ENCODE results near the gene NFASC. TPM values are rescaled to one million over a fixed set of nuclear protein-coding genes. Genes with fewer than 3 reads are reported as not detected.

NFASC gene
- total RNA-seq, 2 donors from 2014 or later = 0.21 to 0.65 TPM

DNA sequence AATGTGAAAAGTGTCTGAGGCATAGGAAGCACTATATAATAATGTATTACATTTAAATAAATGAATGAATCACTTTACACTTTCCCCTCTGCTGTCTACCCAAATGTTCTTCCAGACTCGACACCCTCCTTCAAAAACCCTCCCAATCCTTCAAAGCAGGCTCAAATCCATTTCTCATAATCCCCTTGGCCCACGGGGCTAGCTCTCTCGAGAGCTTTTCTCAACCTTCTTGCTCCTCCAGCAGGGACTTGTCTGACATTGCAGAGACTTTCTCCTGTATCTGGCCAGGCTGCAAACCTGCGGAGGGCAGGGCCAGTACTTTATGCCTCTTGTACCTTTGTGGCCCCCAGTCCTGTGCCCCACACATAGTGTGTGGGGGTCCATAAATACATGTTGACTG is 158.3 kb downstream of the NFASC start:
- no peak for ATAC-seq (replicated peaks)
- no peaks in the 10 kb centered on the region for H3K4me1 Mint-ChIP-seq

DNA sequence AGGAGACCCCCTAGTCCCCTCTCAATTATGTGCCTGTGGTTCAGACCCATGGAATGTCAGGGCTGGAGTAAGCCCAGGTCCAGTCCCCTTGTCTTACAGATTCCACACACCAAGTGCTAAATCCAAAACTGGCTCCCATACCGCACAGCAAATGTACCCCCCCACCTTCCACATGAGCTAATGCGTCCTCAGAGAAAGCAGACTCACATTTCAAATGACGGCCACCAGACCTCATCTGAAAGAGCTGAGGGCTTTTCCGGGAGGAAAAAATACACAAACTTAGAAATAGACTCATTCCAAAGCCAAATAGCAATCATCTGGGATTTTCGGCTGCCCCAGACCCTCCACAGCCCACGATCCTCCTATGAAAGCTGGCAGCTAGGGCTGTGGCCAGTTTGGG is 159.6 kb downstream of the NFASC start:
- H3K27ac Mint-ChIP-seq = no peak overlapping the region

More for the DNA sequence above, 158.3 kb downstream of the NFASC start:
- H3K9me3 Mint-ChIP-seq = no peaks in the 10 kb centered on the region
- no peak overlapping the region for H3K4me3 Mint-ChIP-seq
- no peak overlapping the region for H3K27ac Mint-ChIP-seq
- H3K27me3 Mint-ChIP-seq = peaks cover 11% of the 10 kb centered on the region
- no peaks in the 10 kb centered on the region for H3K36me3 Mint-ChIP-seq (ENCODE audit: low read depth)

DNA sequence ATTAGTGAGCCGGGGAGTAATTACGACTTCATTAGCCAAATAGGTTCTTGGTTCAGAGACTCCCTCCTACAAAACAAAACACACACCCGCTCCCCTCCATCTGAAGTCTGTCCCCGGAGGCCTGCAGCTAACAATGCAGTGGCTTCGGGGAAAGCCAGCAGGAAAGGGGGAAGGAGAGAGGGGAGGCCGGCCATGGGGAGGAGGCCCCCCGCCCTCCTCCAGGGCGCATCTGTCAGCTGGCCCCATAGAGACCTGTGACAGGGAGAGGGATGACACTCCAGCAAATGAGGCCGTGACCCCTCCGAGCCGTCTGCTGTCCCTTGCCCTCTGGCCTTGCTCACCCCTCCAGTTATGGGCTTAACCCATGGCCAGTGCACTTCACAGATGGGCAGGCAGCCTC is 160.2 kb downstream of the NFASC start:
- Mint-ChIP-seq H3K27me3 (peaks cover 11% of the 10 kb centered on the region), H3K4me3 (no peak overlapping the region), H3K4me1 (no peaks in the 10 kb centered on the region), H3K27ac (no peak overlapping the region), H3K36me3 (ENCODE audit: low read depth) (no peaks in the 10 kb centered on the region), H3K9me3 (no peaks in the 10 kb centered on the region)
- no peak for ATAC-seq (replicated peaks)

More for the DNA sequence above, 159.6 kb downstream of the NFASC start:
- Mint-ChIP-seq H3K4me1 (no peaks in the 10 kb centered on the region), H3K4me3 (no peak overlapping the region), H3K36me3 (ENCODE audit: low read depth) (no peaks in the 10 kb centered on the region), H3K27me3 (peaks cover 11% of the 10 kb centered on the region), H3K9me3 (no peaks in the 10 kb centered on the region)
- no peak for ATAC-seq (replicated peaks)

DNA sequence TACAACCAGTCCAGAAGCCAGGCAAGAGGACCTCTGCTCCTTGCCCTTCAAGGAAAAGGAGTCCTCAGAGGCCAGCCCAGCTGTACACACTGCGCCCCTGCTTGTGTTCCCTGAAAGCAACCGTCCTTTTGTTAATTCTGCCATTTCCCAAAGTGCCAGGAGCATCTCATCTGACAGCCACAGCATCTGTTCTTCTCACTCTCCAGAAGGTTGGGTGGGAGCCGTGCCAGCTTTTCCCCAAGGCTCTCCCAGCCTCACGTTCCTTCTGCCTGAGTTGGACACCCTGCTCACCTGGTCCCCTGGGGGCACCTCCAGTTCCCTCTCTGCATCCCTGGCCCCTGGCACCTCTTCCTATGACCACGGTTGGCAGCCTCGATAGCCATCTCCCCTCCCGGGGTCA is 161.8 kb downstream of the NFASC start:
- Mint-ChIP-seq H3K27me3 (peaks cover 15% of the 10 kb centered on the region), H3K36me3 (ENCODE audit: low read depth) (no peaks in the 10 kb centered on the region), H3K27ac (no peak overlapping the region), H3K4me3 (no peak overlapping the region), H3K4me1 (no peaks in the 10 kb centered on the region), H3K9me3 (peaks cover 4% of the 10 kb centered on the region)
- ATAC-seq (replicated peaks) = no peak

DNA sequence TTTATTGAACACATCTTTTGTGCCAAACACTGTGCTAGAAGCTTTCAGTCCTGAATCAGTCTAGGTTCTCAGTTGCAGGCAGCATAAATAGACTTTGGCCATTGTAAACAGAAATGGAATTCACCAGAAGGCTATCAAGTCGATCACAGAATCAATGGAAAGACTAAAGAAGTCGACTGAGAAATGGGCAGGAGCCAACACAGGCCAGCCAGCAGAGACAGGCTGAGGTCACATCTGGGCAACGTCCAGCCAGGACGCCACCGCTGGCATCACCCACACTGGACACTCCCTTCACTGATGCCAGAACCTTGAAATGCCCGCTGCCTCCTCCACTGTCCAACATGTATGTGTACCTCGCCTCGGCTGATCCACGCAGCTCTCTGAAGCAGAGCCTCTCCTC is 166.9 kb downstream of the NFASC start:
- peaks cover 4% of the 10 kb centered on the region for H3K9me3 Mint-ChIP-seq
- H3K4me1 Mint-ChIP-seq = no peaks in the 10 kb centered on the region
- no peak overlapping the region for H3K27ac Mint-ChIP-seq
- H3K4me3 Mint-ChIP-seq = no peak overlapping the region
- peaks cover 27% of the 10 kb centered on the region for H3K27me3 Mint-ChIP-seq
- H3K36me3 Mint-ChIP-seq (ENCODE audit: low read depth) = no peaks in the 10 kb centered on the region
- no peak for ATAC-seq (replicated peaks)

DNA sequence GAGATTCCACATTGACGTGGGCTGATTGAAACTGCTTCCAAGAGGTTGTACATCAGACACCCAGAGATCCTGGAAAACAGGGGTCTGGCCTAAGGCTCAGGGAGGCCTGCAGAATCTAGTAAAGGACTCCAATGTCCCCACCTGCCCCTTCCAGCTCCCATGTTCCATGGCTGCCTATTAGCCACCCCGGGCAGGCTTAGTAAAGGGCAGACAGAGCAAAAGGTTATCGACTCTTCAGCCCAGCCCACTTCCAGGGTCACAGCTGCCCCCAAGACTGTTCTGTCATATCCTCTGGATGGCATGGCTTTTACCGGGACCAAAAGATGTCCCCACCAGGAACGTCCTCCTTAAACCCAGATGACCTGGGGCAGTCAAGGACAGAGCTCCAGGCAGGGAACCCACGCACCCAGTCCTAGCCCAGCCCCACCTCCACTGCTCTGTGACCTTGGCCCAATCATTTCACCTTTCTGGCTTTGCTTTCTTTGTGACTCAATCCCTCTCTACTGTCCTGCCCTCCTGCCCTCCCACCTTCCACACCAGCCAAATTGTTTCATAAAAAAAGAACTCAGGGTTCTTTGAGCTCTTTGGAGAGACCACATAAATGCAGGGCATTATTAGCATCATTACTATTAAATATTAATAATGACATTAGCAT is 167.6 kb downstream of the NFASC start:
- Mint-ChIP-seq H3K9me3 (peaks cover 4% of the 10 kb centered on the region), H3K27ac (no peak overlapping the region), H3K4me3 (no peak overlapping the region), H3K27me3 (peaks cover 27% of the 10 kb centered on the region), H3K36me3 (ENCODE audit: low read depth) (no peaks in the 10 kb centered on the region), H3K4me1 (no peaks in the 10 kb centered on the region)
- ATAC-seq (replicated peaks) = no peak

DNA sequence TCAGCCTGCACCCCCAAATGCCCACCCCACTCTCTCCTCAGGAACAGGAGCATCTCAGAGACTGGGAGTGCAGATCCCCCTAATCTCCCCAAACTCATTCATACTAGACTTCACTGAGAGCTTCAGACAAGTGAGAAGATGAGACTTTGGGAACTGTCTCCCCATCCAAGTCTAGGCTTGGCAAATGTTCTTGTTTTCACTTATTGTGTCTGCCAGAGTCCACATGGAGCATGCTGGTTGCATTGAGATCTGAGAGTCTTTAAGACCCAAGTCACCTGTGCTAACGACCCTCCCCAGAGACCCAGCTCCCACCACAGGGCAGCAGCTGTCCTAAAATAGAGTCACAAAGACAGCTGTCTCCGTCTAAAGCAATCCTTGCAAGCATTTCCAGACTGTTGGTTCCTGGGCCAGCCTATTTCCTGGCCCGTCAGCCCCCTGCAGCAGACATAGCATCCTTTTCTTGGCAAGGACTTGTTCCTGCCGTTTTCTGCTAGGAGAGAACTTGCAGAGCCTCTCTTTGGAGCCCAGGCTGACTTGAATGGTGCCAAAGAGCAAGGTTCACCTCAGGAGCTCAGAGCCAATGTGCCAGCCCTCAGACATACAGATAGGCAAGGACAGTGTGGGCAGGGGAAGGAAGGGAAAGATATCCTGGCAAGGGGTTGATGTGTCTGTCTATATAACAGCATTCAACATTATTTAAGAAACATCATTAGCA is 170.5 kb downstream of the NFASC start:
- no peak overlapping the region for H3K27ac Mint-ChIP-seq
- no peak for ATAC-seq (replicated peaks)
- no peaks in the 10 kb centered on the region for H3K4me1 Mint-ChIP-seq
- H3K4me3 Mint-ChIP-seq = no peak overlapping the region
- peaks cover 43% of the 10 kb centered on the region for H3K27me3 Mint-ChIP-seq
- no peaks in the 10 kb centered on the region for H3K36me3 Mint-ChIP-seq (ENCODE audit: low read depth)
- peaks cover 4% of the 10 kb centered on the region for H3K9me3 Mint-ChIP-seq

DNA sequence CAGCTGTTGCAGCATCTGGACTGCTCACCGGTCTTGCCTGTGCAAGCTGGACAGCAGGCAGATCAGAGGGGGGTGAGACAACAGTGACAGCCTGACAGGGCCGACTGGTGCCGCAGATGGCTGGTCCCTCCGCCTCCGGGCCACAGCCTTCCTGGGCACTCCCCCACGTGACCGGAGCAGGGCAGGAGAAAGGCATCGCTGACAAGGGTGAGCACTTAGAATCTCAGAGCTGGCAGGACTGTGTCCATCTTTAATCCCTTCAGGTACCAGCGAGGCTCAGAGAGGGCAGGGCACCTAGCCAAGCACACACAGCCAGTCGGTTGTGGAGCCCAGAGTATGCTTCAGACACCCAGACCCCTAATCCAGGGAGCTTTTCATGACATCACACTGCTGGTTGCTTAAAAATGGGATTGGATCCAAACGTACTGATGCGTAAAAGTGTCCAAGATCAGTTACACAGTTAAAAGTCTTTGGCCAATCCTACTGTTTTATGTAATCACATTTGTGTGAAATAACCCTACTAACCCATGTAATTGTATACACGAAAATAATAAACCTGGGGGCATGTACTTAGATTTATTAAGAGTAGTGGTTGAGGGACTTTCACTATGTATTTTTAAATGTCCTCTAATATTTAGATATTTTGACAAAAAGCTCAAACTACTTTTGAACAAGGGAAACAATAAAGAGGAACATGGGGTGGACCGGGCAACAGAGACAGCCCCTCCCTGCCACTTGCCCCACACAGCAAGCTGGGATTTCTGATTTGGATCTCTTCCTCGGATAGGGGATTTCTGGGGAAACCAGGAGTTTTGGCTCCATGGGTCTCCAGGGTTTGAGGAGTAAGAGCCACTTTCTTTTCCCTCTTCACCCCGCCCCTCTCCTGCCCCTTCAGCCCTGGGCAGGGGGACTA is 171.6 kb downstream of the NFASC start:
- H3K36me3 Mint-ChIP-seq (ENCODE audit: low read depth) = no peaks in the 10 kb centered on the region
- H3K9me3 Mint-ChIP-seq = peaks cover under 1% of the 10 kb centered on the region
- ATAC-seq (replicated peaks) = no peak
- no peaks in the 10 kb centered on the region for H3K4me1 Mint-ChIP-seq
- H3K27ac Mint-ChIP-seq = no peak overlapping the region
- peaks cover 40% of the 10 kb centered on the region for H3K27me3 Mint-ChIP-seq
- no peak overlapping the region for H3K4me3 Mint-ChIP-seq

DNA sequence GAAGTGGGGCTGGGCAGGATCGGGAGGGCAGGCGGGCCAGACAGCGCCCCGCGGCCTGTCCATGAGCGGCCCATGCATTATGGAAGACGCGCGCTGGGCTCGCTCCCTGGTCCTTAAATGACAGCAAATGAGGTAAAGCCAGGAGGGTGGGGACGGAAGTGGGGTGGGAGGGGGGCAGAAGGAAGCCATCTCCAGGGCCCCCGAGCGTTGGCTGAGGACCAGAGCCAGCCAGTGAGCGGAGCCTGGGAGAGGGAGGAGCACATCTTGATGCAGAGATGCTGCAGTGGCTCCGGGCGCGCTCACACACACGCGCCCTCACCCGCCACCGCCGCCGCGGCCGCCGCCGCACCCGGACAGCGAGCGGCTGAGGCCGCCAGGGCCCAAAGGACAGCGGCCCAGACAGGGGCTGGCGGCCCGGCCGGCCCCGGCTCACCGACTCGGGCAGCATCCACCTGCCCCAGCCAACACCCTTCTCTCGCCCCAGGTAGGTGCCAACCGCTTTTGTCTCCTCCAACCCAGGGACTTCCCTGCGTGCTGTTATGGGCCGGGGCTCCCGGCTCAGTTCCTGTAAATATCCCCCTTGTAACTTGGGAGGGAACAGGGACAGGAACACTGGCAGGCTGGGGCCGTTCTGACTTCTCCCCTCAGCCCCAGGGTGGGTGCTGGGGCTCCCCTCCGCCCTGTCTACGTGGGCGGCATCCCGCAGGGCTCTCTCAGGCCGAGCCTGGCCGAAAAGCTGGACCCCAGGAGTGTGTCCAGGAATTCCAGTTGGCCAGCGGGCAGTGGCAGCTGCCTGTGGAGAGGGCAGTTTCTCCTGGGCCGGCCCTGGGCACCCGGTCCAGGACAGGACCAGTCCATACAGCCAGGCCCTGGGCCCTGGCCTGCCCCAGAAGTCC is 172.5 kb downstream of the NFASC start, which contains the start of gene CNTN2:
Gene CNTN2 (plus strand): TSS at position 302 of the 896 bp plus-strand sequence. CDS start 9,974 bp downstream, outside the sequence.
- no peaks in the 10 kb centered on the region for H3K4me1 Mint-ChIP-seq
- H3K36me3 Mint-ChIP-seq (ENCODE audit: low read depth) = no peaks in the 10 kb centered on the region
- no peak for ATAC-seq (replicated peaks)
- H3K27me3 Mint-ChIP-seq = peaks cover 39% of the 10 kb centered on the region
- no peak within 1 kb of the TSS for H3K27ac Mint-ChIP-seq
- H3K9me3 Mint-ChIP-seq = no peaks in the 10 kb centered on the region
- H3K4me3 Mint-ChIP-seq = no peak within 1 kb of the TSS

DNA sequence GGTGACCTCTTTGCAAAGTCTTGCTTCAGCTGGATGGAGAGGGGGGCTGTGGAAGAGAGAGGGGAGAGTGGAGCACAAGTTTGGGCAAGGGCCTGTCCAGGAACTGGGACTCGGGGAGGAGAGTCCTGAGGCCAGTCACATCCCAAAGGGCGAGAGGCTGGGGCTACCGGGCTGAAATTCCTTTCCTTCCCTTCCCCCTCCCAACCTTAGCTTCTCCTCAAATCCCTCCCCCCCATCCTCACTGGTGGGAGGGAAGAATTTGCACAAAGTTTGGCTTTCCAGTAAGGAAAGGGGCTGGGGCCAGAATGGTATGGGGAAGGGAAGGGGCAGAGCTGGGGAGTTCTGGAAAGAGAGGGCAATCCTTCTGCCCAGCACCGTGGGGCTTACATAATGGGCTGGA is 173.2 kb downstream of the NFASC start:
- no peak overlapping the region for H3K27ac Mint-ChIP-seq
- ATAC-seq (replicated peaks) = no peak

DNA sequence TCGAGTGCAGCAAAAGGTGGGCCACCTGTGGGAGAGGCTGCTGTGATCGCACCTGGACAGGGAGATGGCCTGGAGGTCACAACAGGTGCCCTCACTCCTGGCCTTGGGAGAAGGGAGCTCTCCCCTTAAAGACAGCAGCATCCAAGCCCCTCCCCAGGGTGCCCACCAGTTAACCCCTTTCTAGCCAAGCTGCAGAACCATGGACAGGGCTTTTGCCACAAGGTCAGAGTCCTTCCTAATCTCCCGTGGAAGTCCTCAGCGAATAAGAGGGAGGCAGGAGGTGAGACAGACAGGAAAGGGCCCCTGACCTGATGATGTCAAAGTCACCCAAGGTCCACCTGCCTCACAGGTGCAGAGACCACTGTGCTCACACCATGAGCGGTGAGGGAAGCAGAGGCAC is 174.1 kb downstream of the NFASC start:
- Mint-ChIP-seq H3K27me3 (peaks cover 42% of the 10 kb centered on the region), H3K9me3 (no peaks in the 10 kb centered on the region), H3K4me3 (no peak overlapping the region), H3K27ac (no peak overlapping the region), H3K36me3 (ENCODE audit: low read depth) (no peaks in the 10 kb centered on the region), H3K4me1 (no peaks in the 10 kb centered on the region)
- no peak for ATAC-seq (replicated peaks)

More for the DNA sequence above, 173.2 kb downstream of the NFASC start:
- H3K4me1 Mint-ChIP-seq = no peaks in the 10 kb centered on the region
- H3K4me3 Mint-ChIP-seq = no peak overlapping the region
- H3K27me3 Mint-ChIP-seq = peaks cover 42% of the 10 kb centered on the region
- no peaks in the 10 kb centered on the region for H3K36me3 Mint-ChIP-seq (ENCODE audit: low read depth)
- H3K9me3 Mint-ChIP-seq = no peaks in the 10 kb centered on the region

DNA sequence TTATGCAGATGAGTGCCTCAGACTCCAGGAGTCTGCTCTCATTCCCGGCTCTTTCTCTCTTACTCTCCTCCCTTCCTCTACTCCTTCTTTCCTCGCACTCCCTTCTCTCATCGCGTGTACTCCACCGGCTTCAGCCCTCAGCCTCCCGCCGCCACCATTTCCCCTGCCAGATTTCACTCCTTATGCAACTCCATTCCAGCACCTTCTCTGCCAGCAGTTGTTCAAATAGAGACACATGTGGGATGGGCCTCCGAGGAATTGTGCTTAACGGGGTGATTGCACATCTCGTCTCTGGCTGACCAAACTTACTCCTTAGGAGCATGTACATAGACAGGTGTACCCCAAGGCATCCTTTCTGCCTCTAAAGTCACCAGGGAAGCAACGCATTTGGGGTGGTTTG is 174.5 kb downstream of the NFASC start:
- H3K4me3 Mint-ChIP-seq = no peak overlapping the region
- ATAC-seq (replicated peaks) = no peak
- H3K27me3 Mint-ChIP-seq = peaks cover 38% of the 10 kb centered on the region
- H3K27ac Mint-ChIP-seq = no peak overlapping the region
- H3K4me1 Mint-ChIP-seq = no peaks in the 10 kb centered on the region
- H3K9me3 Mint-ChIP-seq = no peaks in the 10 kb centered on the region
- no peaks in the 10 kb centered on the region for H3K36me3 Mint-ChIP-seq (ENCODE audit: low read depth)

DNA sequence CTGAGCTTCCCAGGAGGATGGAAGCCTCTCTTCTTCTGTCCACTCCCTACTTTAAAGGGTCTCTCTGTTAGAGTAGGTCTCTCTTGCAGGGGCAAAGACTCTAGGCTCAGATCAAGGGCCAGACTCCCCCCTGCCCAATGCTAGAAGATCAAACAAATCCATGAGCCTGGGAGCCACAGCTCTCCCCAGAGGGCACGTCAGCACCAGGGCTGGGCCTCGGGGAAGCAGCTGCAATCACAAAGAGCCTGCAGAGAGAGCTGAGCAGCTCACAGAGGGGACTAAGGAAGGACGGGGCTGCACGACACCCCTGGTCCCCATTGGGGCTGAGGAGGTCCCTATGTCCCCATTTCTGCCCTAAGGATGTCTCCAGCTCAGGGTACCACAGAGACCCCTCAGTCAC is 176.2 kb downstream of the NFASC start:
- Mint-ChIP-seq H3K4me3 (no peak overlapping the region), H3K9me3 (no peaks in the 10 kb centered on the region), H3K27ac (peak overlapping the region; percentile 31), H3K4me1 (no peaks in the 10 kb centered on the region), H3K36me3 (ENCODE audit: low read depth) (no peaks in the 10 kb centered on the region), H3K27me3 (peaks cover 27% of the 10 kb centered on the region)
- no peak for ATAC-seq (replicated peaks)

DNA sequence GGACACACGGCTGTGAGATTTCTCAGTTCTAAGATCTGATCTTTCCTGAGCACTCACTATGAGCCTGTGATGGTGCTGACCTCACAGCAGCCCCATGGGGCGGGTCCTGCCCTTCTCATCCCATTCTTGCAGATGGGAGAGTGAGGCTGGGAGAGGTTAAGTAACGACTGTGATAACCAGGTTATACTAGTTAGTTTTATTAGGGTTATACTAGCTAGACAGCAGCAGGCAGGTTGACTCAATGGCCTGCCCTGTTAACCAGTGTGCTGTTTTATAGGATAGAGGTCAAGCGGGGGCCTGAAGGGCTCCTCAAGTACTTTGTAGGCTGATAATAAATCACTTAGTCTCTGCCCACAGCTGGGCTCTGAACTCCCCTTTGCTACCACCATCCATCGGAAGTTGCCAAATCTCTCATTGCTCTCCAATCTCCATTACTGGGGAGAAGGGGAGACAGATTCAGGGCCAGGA is 177.1 kb downstream of the NFASC start:
- ATAC-seq (replicated peaks) = no peak
- Mint-ChIP-seq H3K36me3 (ENCODE audit: low read depth) (no peaks in the 10 kb centered on the region), H3K4me1 (no peaks in the 10 kb centered on the region), H3K4me3 (no peak overlapping the region), H3K27me3 (peaks cover 22% of the 10 kb centered on the region), H3K9me3 (no peaks in the 10 kb centered on the region), H3K27ac (no peak overlapping the region)
